Aorta (tissue), 5 donors: ENCODE measurements around the gene SEC31B. TPM values are rescaled to one million over a fixed set of nuclear protein-coding genes. Genes with fewer than 3 reads are reported as not detected.

Source experiments
- ATAC-seq: fragments of 200-7000 bp; cut with Tn5 transposase; one replicate; pipeline ENCODE4 v1.9.1; 2022; ENCODE audit warnings: moderate library complexity; ENCODE audit not compliant: low FRiP score
- DNase-seq, 2 donors: peaks; one replicate each; pipeline ENCODE4 v3.0.0-alpha.2; 2020
- H3K27ac ChIP-seq, 2 donors: one replicate each; pipeline ENCODE4 v1.5.1; 2013; ENCODE audit warnings: low read length in 2 of 2, mild to moderate bottlenecking in 2 of 2, moderate library complexity in 2 of 2, control low read depth in 1 of 2, inconsistent platforms in 1 of 2, low read depth in 1 of 2
- H3K27me3 ChIP-seq, 2 donors: one replicate each; pipeline ENCODE4 v1.6.1; 2013; ENCODE audit warnings: control low read depth in 1 of 2, low read length in 1 of 2, mild to moderate bottlenecking in 1 of 2, moderate library complexity in 1 of 2; ENCODE audit not compliant: insufficient read depth in 2 of 2, control insufficient read depth in 1 of 2
- H3K36me3 ChIP-seq, 2 donors: one replicate each; pipeline ENCODE4 v1.6.1; 2013; ENCODE audit warnings: control low read depth in 1 of 2, low read length in 1 of 2, mild to moderate bottlenecking in 1 of 2; ENCODE audit not compliant: insufficient read depth in 2 of 2, control insufficient read depth in 1 of 2
- H3K4me1 ChIP-seq, 2 donors: one replicate each; pipeline ENCODE4 v1.6.1; 2013; ENCODE audit warnings: low read length in 2 of 2, control low read depth in 1 of 2, mild to moderate bottlenecking in 1 of 2, moderate library complexity in 1 of 2; ENCODE audit not compliant: insufficient read depth in 2 of 2, control insufficient read depth in 1 of 2
- H3K4me3 ChIP-seq, 2 donors: one replicate each; pipeline ENCODE4 v1.5.1; 2013; ENCODE audit warnings: low read length in 2 of 2, control low read depth in 1 of 2, mild to moderate bottlenecking in 1 of 2
- H3K9me3 ChIP-seq: one replicate; pipeline ENCODE4 v1.6.1; 2013; ENCODE audit warnings: mild to moderate bottlenecking, low read length; ENCODE audit not compliant: control insufficient read depth
- WGBS, 2 donors: extraction: QIAGEN DNeasy Blood & Tissue Kit; methylation state at CpG; one replicate each; pipeline ENCODE4 v1.1.7; 2013; 5-methylcytosine and 5-hydroxymethylcytosine counted together
- intact Hi-C, 2 donors: fragments of 100-400 bp; cut with DNase I; formaldehyde crosslinking; loops; one replicate each; pipeline versions ENCODE4 v1.14.2 to v1.15.0; 2022
- polyA plus RNA-seq, 2 donors: library from polyadenylated mRNA; stranded (reverse); fragments of 200-250 nt; gene quantifications; one replicate each; pipeline ENCODE4 v1.2.3, GENCODE V29; 2013
- total RNA-seq, 2 donors: library from RNA; stranded (reverse); fragmentation: NEBNext Ultra II Directional; extraction: Animal tissue kit (Norgen Biotek cat#: 25700); gene quantifications; one replicate each; pipeline ENCODE4 v1.2.1, GENCODE V29; 2021
- donor health status: healthy with polysubstance abuse.
- donor health status: Bipolar disorder and iron deficiency.
- donor health status: DM: no; HTN: no; CAD: no.
- donor health status: DM: no; HTN: no; CAD: no.
- donor health status: DM: yes; HTN: yes; CAD: no.

SEC31B gene
- total and polyA plus RNA-seq, 4 donors: 4.6 to 20.0 (median 12.8) TPM

- Histone ChIP-seq H3K27me3 (no peaks in the 10 kb centered on the region), H3K4me1 (no peaks in the 10 kb centered on the region), H3K9me3 (no peaks in the 10 kb centered on the region), H3K27ac (no peak overlapping the region), H3K4me3 (no peak overlapping the region), H3K36me3 (peaks cover 0 to 7% of the 10 kb centered on the region in 2 donors)
- ATAC-seq (no peak), DNase-seq (no peak)
- intact Hi-C loops: no loop called here
- WGBS, 2 donors: 67 to 73% methylated on average over 5 of the region's 5 CpGs
These were observed 2.6 kb upstream of the SEC31B start for GRCh38 chr10:100522107-100522801.

- DNase-seq: no peak
- no peak for ATAC-seq
- Histone ChIP-seq H3K36me3 (peaks cover 0 to 3% of the 10 kb centered on the region in 2 donors), H3K27me3 (no peaks in the 10 kb centered on the region), H3K27ac (no peak overlapping the region), H3K4me3 (no peak overlapping the region), H3K4me1 (no peaks in the 10 kb centered on the region), H3K9me3 (no peaks in the 10 kb centered on the region)
- intact Hi-C loops: no loop called here
- 77 to 80% methylated on average over 3 of the region's 3 CpGs for WGBS, 2 donors
These were observed 1.1 kb upstream of the SEC31B start for GRCh38 chr10:100520811-100521210.

- Histone ChIP-seq H3K4me3 (peak overlapping the region; percentile 12 to 34), H3K4me1 (no peaks in the 10 kb centered on the region), H3K27ac (no peak overlapping the region), H3K36me3 (peaks cover 0 to 1% of the 10 kb centered on the region in 2 donors), H3K9me3 (no peaks in the 10 kb centered on the region), H3K27me3 (no peaks in the 10 kb centered on the region)
- ATAC-seq (peak; percentile 87), DNase-seq (peak; percentile 66 to 67)
- 4 to 6% methylated on average over 7 of the region's 7 CpGs for WGBS, 2 donors
- intact Hi-C loops: loop anchor here in 1 of 2 donors (10.0 kb wide), 1 partner anchor 84 kb away; no protein-coding TSS in a partner anchor
These were observed 860 bp downstream of the SEC31B start for GRCh38 chr10:100518761-100519241.

- H3K9me3 ChIP-seq: no peaks in the 10 kb centered on the region
- no peak for ATAC-seq
These were observed 2.8 kb downstream of the SEC31B start for GRCh38 chr10:100516847-100517246.

GRCh38 chr10:100515612-100516011, 4.0 kb downstream of the SEC31B start:
- WGBS, 2 donors: 88 to 89% methylated on average over 3 of the region's 3 CpGs
- H3K4me1 ChIP-seq: no peaks in the 10 kb centered on the region
- no peak overlapping the region for H3K4me3 ChIP-seq
- no peaks in the 10 kb centered on the region for H3K36me3 ChIP-seq
- no peak overlapping the region for H3K27ac ChIP-seq
- ATAC-seq (no peak), DNase-seq (no peak)
- H3K9me3 ChIP-seq: no peaks in the 10 kb centered on the region
- H3K27me3 ChIP-seq: no peaks in the 10 kb centered on the region
- intact Hi-C loops: loop anchor here (2.0 to 10.0 kb wide), 2 partner anchors 81 to 177 kb away; no protein-coding TSS in a partner anchor

More at GRCh38 chr10:100516847-100517246, 2.8 kb downstream of the SEC31B start:
- 90 to 96% methylated on average over 2 of the region's 2 CpGs for WGBS, 2 donors
- H3K4me3 ChIP-seq: no peak overlapping the region
- no peak for DNase-seq
- intact Hi-C loops: loop anchor here (2.0 to 10.0 kb wide), 2 partner anchors 82 to 178 kb away; no protein-coding TSS in a partner anchor
- no peaks in the 10 kb centered on the region for H3K27me3 ChIP-seq
- no peaks in the 10 kb centered on the region for H3K36me3 ChIP-seq
- H3K4me1 ChIP-seq: no peaks in the 10 kb centered on the region
- no peak overlapping the region for H3K27ac ChIP-seq

- intact Hi-C loops: loop anchor here in 1 of 2 donors (10.0 kb wide), 1 partner anchor 76 kb away; no protein-coding TSS in a partner anchor
- Histone ChIP-seq H3K27ac (no peak overlapping the region), H3K4me1 (no peaks in the 10 kb centered on the region), H3K36me3 (peaks cover 0 to 5% of the 10 kb centered on the region in 2 donors), H3K4me3 (no peak overlapping the region), H3K27me3 (no peaks in the 10 kb centered on the region), H3K9me3 (no peaks in the 10 kb centered on the region)
- DNase-seq (no peak), ATAC-seq (no peak)
- 91% methylated on average over 7 of the region's 7 CpGs for WGBS, 2 donors
These were observed 8.9 kb downstream of the SEC31B start for GRCh38 chr10:100510533-100511308.

GRCh38 chr10:100509241-100509840, 10.3 kb downstream of the SEC31B start:
- ATAC-seq: no peak
- H3K4me1 ChIP-seq: no peaks in the 10 kb centered on the region
- H3K27ac ChIP-seq: no peak overlapping the region
- intact Hi-C loops: no loop called here
- H3K36me3 ChIP-seq: peaks cover 0 to 5% of the 10 kb centered on the region in 2 donors
- no peak overlapping the region for H3K4me3 ChIP-seq
- peak in 1 of 2 donors; percentile 28 for DNase-seq
- WGBS, 2 donors: 73 to 76% methylated on average over 8 of the region's 8 CpGs
- H3K9me3 ChIP-seq: no peaks in the 10 kb centered on the region
- no peaks in the 10 kb centered on the region for H3K27me3 ChIP-seq

GRCh38 chr10:100508691-100509150, 10.9 kb downstream of the SEC31B start:
- ATAC-seq (no peak), DNase-seq (no peak)
- H3K4me1 ChIP-seq: no peaks in the 10 kb centered on the region
- no peaks in the 10 kb centered on the region for H3K27me3 ChIP-seq
- peaks cover 0 to 5% of the 10 kb centered on the region in 2 donors for H3K36me3 ChIP-seq
- H3K4me3 ChIP-seq: no peak overlapping the region
- H3K27ac ChIP-seq: no peak overlapping the region
- intact Hi-C loops: no loop called here
- H3K9me3 ChIP-seq: no peaks in the 10 kb centered on the region
- WGBS, 2 donors: 56 to 59% methylated on average over 3 of the region's 3 CpGs
